Measurements from ENCODE around the gene CDH23. TPM values are rescaled to one million over a fixed set of nuclear protein-coding genes. Genes with fewer than 3 reads are reported as not detected.

The CDH23 gene
- total RNA-seq, 2 donors from 2014 or later, result 1.7 to 11.2 TPM

GRCh38 chr10:71769279-71769823 is 372.6 kb downstream of the CDH23 start:
- ATAC-seq (peak; percentile 4 to 26), DNase-seq (ENCODE audit: low spot score in 2 of 2) (no peak)
- Mint-ChIP-seq H3K9me3 (no peaks in the 10 kb centered on the region), H3K27ac (peak overlapping the region; percentile 88 to 96), H3K36me3 (peaks cover 6 to 53% of the 10 kb centered on the region in 2 donors)

GRCh38 chr10:71770255-71770654 is 373.5 kb downstream of the CDH23 start:
- no peak for ATAC-seq
- Mint-ChIP-seq H3K27ac (peak overlapping the region; percentile 88 to 96), H3K9me3 (no peaks in the 10 kb centered on the region), H3K36me3 (peaks cover 6 to 51% of the 10 kb centered on the region in 2 donors)
- no peak for DNase-seq (ENCODE audit: low spot score in 2 of 2)

GRCh38 chr10:71770789-71771188 is 374.1 kb downstream of the CDH23 start:
- DNase-seq (ENCODE audit: low spot score in 2 of 2) (no peak), ATAC-seq (no peak)
- no peaks in the 10 kb centered on the region for H3K9me3 Mint-ChIP-seq
- peaks cover 6 to 49% of the 10 kb centered on the region in 2 donors for H3K36me3 Mint-ChIP-seq
- peak overlapping the region; percentile 88 to 94 for H3K27ac Mint-ChIP-seq

GRCh38 chr10:71771204-71771603 is 374.5 kb downstream of the CDH23 start:
- ATAC-seq (no peak), DNase-seq (ENCODE audit: low spot score in 2 of 2) (no peak)
- H3K27ac Mint-ChIP-seq, result peak overlapping the region; percentile 88 to 94
- H3K9me3 Mint-ChIP-seq, result no peaks in the 10 kb centered on the region
- H3K36me3 Mint-ChIP-seq, result peaks cover 6 to 49% of the 10 kb centered on the region in 2 donors

GRCh38 chr10:71771821-71772617 is 375.3 kb downstream of the CDH23 start:
- peak overlapping the region; percentile 88 to 94 for H3K27ac Mint-ChIP-seq
- no peak for DNase-seq (ENCODE audit: low spot score in 2 of 2)

GRCh38 chr10:71772832-71773220 is 376.1 kb downstream of the CDH23 start:
- Mint-ChIP-seq H3K36me3 (peaks cover 4 to 39% of the 10 kb centered on the region in 2 donors), H3K27ac (peak overlapping the region in 1 of 2 donors; percentile 88), H3K9me3 (peaks cover 0 to 4% of the 10 kb centered on the region in 2 donors)
- ATAC-seq (no peak), DNase-seq (ENCODE audit: low spot score in 2 of 2) (no peak)

More at GRCh38 chr10:71771821-71772617, 375.3 kb downstream of the CDH23 start:
- Mint-ChIP-seq H3K36me3 (peaks cover 0 to 42% of the 10 kb centered on the region in 2 donors), H3K9me3 (no peaks in the 10 kb centered on the region)
- peak in 1 of 2 donors; percentile 9 for ATAC-seq

GRCh38 chr10:71773221-71773971 is 376.7 kb downstream of the CDH23 start, which contains the start of gene VSIR:
TSS of gene VSIR (minus strand) at chr10:71773520. CDS start at chr10:71773439, 81 bp downstream.
- peak; percentile 92 to 100 for DNase-seq (ENCODE audit: low spot score in 2 of 2)
- Mint-ChIP-seq H3K9me3 (peaks cover 0 to 4% of the 10 kb centered on the region in 2 donors), H3K36me3 (peaks cover 4 to 39% of the 10 kb centered on the region in 2 donors), H3K27ac (peak within 1 kb of the TSS; percentile 88 to 94)
- peak; percentile 55 to 76 for ATAC-seq

- H3K36me3 Mint-ChIP-seq, result peaks cover 4 to 32% of the 10 kb centered on the region in 2 donors
- peak overlapping the region; percentile 9 to 88 for H3K27ac Mint-ChIP-seq
- DNase-seq (ENCODE audit: low spot score in 2 of 2), result no peak
- H3K9me3 Mint-ChIP-seq, result peaks cover 0 to 4% of the 10 kb centered on the region in 2 donors
- no peak for ATAC-seq
Measured at GRCh38 chr10:71774916-71775702, 378.4 kb downstream of the CDH23 start.

GRCh38 chr10:71776481-71776925 is 379.8 kb downstream of the CDH23 start:
- Mint-ChIP-seq H3K27ac (peak overlapping the region; percentile 15 to 88), H3K36me3 (peaks cover 4 to 21% of the 10 kb centered on the region in 2 donors), H3K9me3 (peaks cover 0 to 4% of the 10 kb centered on the region in 2 donors)
- ATAC-seq, result no peak
- no peak for DNase-seq (ENCODE audit: low spot score in 2 of 2)

GRCh38 chr10:71777213-71777985 is 380.7 kb downstream of the CDH23 start:
- H3K36me3 Mint-ChIP-seq, result peaks cover 4 to 12% of the 10 kb centered on the region in 2 donors
- ATAC-seq (no peak), DNase-seq (ENCODE audit: low spot score in 2 of 2) (no peak)
- no peak overlapping the region for H3K27ac Mint-ChIP-seq
- peaks cover 0 to 4% of the 10 kb centered on the region in 2 donors for H3K9me3 Mint-ChIP-seq

GRCh38 chr10:71778071-71778825 is 381.5 kb downstream of the CDH23 start:
- ATAC-seq (no peak), DNase-seq (ENCODE audit: low spot score in 2 of 2) (no peak)
- H3K27ac Mint-ChIP-seq, result no peak overlapping the region
- H3K36me3 Mint-ChIP-seq, result peaks cover 4% of the 10 kb centered on the region in 2 donors
- H3K9me3 Mint-ChIP-seq, result peaks cover 0 to 4% of the 10 kb centered on the region in 2 donors

- peaks cover 0 to 4% of the 10 kb centered on the region in 2 donors for H3K9me3 Mint-ChIP-seq
- peaks cover 4% of the 10 kb centered on the region in 2 donors for H3K36me3 Mint-ChIP-seq
- no peak overlapping the region for H3K27ac Mint-ChIP-seq
- DNase-seq (ENCODE audit: low spot score in 2 of 2) (no peak), ATAC-seq (no peak)
Measured at GRCh38 chr10:71779641-71780040, 382.9 kb downstream of the CDH23 start.

- no peak for ATAC-seq
- DNase-seq (ENCODE audit: low spot score in 2 of 2), result no peak
- Mint-ChIP-seq H3K9me3 (peaks cover 0 to 4% of the 10 kb centered on the region in 2 donors), H3K36me3 (peaks cover 4% of the 10 kb centered on the region in 2 donors), H3K27ac (no peak overlapping the region)
Measured at GRCh38 chr10:71780156-71780555, 383.4 kb downstream of the CDH23 start.

- ATAC-seq (no peak), DNase-seq (ENCODE audit: low spot score in 2 of 2) (no peak)
- H3K27ac Mint-ChIP-seq, result peak overlapping the region in 1 of 2 donors; percentile 12
- H3K9me3 Mint-ChIP-seq, result peaks cover 0 to 4% of the 10 kb centered on the region in 2 donors
- peaks cover 4% of the 10 kb centered on the region in 2 donors for H3K36me3 Mint-ChIP-seq
Measured at GRCh38 chr10:71780719-71781118, 384.0 kb downstream of the CDH23 start.
